GM19238 (cell line): ENCODE data around the gene SLC43A3.

ENCODE experiments used
- DNase-seq: peaks from one replicate; pipeline ENCODE4 v3.0.0; 2011; ENCODE audit warnings: low spot score; ENCODE audit not compliant: insufficient read length

The SLC43A3 gene

GRCh38 chr11:57359896-57360690 lies 66.8 kb downstream of the SLC43A3 start:
- no peak for DNase-seq

GRCh38 chr11:57359396-57359795 lies 67.5 kb downstream of the SLC43A3 start:
- no peak for DNase-seq

DNA sequence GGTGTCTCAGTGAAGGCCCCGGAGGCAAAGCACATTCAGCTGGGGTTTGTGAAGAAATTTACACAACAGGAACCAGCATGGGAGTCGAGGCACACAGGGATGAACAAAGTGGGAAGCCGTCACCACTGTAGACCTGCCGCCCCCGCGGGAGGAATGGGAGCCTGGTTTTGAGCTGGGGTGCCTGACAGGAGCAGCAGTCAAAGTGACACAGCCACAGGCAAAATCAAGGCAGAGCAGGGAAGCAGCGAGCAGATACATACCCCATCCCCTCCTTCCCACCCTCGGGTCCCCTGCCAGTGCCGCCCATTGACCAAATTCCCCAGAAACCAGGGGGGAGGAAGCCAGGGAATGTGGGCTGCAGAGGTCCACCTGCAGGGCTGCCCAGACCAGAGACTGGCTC lies 67.9 kb downstream of the SLC43A3 start:
- DNase-seq: no peak

DNA sequence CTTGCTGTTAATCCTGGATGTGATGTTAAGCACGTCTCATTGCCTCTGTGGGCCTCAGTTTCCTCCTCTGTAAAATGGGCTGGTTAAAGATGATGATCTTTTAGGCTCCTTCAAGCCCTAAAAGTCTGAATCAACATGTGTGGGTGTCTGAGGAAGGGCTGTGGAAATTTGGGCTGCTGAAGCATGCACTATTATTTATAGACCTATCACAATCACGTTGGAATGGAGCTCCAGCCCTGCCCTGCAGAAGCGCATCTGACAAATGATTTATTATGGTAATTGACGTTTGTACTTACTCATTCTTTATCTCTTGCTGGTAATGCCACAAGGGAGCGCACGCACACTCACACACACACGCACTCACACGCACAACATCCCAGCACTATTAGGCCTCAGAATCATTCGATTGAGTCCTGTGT lies 68.4 kb downstream of the SLC43A3 start:
- no peak for DNase-seq

DNA sequence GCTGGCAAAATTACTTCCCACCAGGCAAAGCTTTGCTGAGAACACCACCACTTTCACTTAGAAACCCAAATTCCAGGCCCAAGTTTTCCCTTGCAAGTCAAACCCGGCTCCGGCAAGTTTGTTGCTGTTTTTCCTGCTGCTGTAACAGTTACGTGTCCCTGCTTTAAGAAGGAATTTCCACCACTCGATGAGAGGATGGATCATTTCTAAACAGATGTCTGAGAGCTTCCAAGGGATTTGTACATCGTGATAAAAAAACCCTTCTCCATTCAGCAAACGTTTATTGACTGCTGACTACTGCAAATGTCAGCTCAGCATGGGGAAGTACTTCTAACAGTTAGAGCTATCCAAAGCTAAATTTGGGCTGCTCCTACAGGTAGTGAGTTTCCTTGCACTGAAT lies 69.1 kb downstream of the SLC43A3 start:
- DNase-seq: no peak

GRCh38 chr11:57357310-57357709 lies 69.6 kb downstream of the SLC43A3 start:
- DNase-seq: no peak
